HG03039 (cell line): ENCODE data around the gene FXYD2.

Experiments used
- ATAC-seq: cut with Tn5 transposase; IDR thresholded peaks from one replicate; pipeline ENCODE4 v1.9.1; 2021; ENCODE audit warnings: mild to moderate bottlenecking, moderate library complexity; ENCODE audit not compliant: unreplicated experiment

FXYD2 gene

GRCh38 chr11:117770061-117770460, 54.5 kb downstream of the FXYD2 start:
- no peak for ATAC-seq
